Thyroid gland (tissue), 4 donors: Measurements from ENCODE around the gene ADPRHL1. TPM values are rescaled to one million over a fixed set of nuclear protein-coding genes. Genes with fewer than 3 reads are reported as not detected.

Experiments
- DNase-seq, 2 donors: peaks; one replicate each; pipeline ENCODE4 v3.0.0-alpha.2; 2019
- H3K27ac ChIP-seq, 3 donors: fragments of 200-600 bp; sonication (generic); 1 replicate in 2 of 3; 2 replicates in 1 of 3; pipeline ENCODE4 v1.5.1; 2016 to 2019; ENCODE audit warnings: mild to moderate bottlenecking in 1 of 3, moderate library complexity in 1 of 3
- H3K27me3 ChIP-seq: fragments of 200-600 bp; sonication (generic); one replicate; pipeline ENCODE4 v1.5.1; 2019
- H3K36me3 ChIP-seq, 2 donors: fragments of 200-600 bp; sonication (generic); one replicate each; pipeline ENCODE4 v1.5.1; 2016 to 2019
- H3K4me1 ChIP-seq, 2 donors: fragments of 200-600 bp; sonication (generic); one replicate each; pipeline ENCODE4 v1.5.1; 2017 to 2019
- H3K4me3 ChIP-seq, 3 donors: fragments of 200-600 bp; sonication (generic); replicated peaks in 1 of 3; 1 replicate in 2 of 3; 2 replicates in 1 of 3; pipeline ENCODE4 v1.5.1; 2016; ENCODE audit warnings: mild to moderate bottlenecking in 1 of 3
- H3K9me3 ChIP-seq: fragments of 200-600 bp; sonication (generic); one replicate; pipeline ENCODE4 v1.5.1; 2017
- POLR2A ChIP-seq, 2 donors: fragments of 450-650 bp; IDR thresholded peaks; one replicate each; pipeline ENCODE4 v1.6.1; 2017; ENCODE audit warnings: antibody characterized with exemption in 2 of 2, mild to moderate bottlenecking in 2 of 2, moderate library complexity in 1 of 2
- WGBS, 2 donors: methylation state at CpG; one replicate each; pipeline ENCODE4 v1.1.5; 2017; 5-methylcytosine and 5-hydroxymethylcytosine counted together
- intact Hi-C: fragments of 100-400 bp; cut with DNase I; formaldehyde crosslinking; loops from one replicate; pipeline ENCODE4 v1.15.1; 2023
- total RNA-seq, 4 donors: library from RNA; depleted of rRNA; stranded (reverse); fragments of >200 nt; gene quantifications; one replicate each; pipeline ENCODE4 v1.2.3, GENCODE V29; 2016
- TF ChIP-seq, protein P1 (sequence below), 6 experiments: fragments of 200-600 bp in 3 of 6; fragments of 450-650 bp in 3 of 6; sonication (generic) in 3 of 6; IDR thresholded peaks; one replicate each; pipeline ENCODE4 v1.5.1; 2016 to 2019; ENCODE audit warnings: antibody characterized with exemption in 6 of 6, mild to moderate bottlenecking in 2 of 6, inconsistent platforms in 1 of 6, moderate library complexity in 1 of 6

ADPRHL1 gene
- total RNA-seq, 4 donors from 2014 or later, result 0.20 to 2.0 (median 1.0) TPM

DNA sequence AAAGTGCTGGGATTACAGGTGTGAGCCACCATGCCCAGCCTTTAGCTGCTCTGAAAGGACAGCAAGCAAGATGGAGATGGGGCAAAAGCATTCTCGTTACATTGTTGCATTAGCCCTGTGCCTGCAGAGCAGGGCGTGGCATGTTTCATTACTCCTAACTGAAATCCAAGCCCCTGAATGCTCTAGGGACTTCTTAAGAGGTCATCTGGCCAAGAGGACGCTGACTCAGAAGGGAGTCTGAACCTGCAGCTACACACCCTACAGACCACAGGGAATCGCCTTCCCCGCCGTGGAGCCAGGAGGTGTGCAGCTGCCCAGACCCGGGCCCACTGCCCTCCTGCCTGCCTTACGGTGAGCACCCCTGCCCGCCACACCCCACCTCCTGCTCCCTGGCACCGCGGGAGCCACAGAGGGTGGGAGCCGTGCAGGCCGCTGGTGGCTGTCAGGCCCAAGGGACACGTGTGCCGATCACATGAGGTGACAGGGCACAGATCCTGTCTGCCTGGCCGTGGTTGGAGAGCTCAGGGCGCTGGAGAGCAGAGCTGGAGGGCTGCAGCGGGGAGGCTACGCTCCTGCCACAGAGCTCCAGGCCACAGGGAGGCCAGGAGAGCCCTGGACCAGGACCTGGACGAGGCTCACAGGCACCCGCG is 27.2 kb downstream of the ADPRHL1 start:
- Histone ChIP-seq H3K9me3 (no peaks in the 10 kb centered on the region), H3K4me3 (no peak overlapping the region), H3K27me3 (no peaks in the 10 kb centered on the region), H3K27ac (no peak overlapping the region), H3K36me3 (no peaks in the 10 kb centered on the region), H3K4me1 (no peaks in the 10 kb centered on the region)
- intact Hi-C loops, result no loop called here
- WGBS, 2 donors, result 58 to 84% methylated on average over 11 to 20 of the region's 22 CpGs
- DNase-seq, result peak in 1 of 2 donors; percentile 21
- TF ChIP-seq, protein P1, sequence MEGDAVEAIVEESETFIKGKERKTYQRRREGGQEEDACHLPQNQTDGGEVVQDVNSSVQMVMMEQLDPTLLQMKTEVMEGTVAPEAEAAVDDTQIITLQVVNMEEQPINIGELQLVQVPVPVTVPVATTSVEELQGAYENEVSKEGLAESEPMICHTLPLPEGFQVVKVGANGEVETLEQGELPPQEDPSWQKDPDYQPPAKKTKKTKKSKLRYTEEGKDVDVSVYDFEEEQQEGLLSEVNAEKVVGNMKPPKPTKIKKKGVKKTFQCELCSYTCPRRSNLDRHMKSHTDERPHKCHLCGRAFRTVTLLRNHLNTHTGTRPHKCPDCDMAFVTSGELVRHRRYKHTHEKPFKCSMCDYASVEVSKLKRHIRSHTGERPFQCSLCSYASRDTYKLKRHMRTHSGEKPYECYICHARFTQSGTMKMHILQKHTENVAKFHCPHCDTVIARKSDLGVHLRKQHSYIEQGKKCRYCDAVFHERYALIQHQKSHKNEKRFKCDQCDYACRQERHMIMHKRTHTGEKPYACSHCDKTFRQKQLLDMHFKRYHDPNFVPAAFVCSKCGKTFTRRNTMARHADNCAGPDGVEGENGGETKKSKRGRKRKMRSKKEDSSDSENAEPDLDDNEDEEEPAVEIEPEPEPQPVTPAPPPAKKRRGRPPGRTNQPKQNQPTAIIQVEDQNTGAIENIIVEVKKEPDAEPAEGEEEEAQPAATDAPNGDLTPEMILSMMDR (IDR thresholded peaks at IDR 0.05), result no peak
- TF ChIP-seq POLR2A (IDR thresholded peaks at IDR 0.05), result no peak

GRCh38 chr13:113423520-113424163 is 29.6 kb downstream of the ADPRHL1 start:
- 54 to 81% methylated on average over 4 to 11 of the region's 11 CpGs for WGBS, 2 donors
- intact Hi-C loops, result no loop called here
- H3K36me3 ChIP-seq, result no peaks in the 10 kb centered on the region

DNA sequence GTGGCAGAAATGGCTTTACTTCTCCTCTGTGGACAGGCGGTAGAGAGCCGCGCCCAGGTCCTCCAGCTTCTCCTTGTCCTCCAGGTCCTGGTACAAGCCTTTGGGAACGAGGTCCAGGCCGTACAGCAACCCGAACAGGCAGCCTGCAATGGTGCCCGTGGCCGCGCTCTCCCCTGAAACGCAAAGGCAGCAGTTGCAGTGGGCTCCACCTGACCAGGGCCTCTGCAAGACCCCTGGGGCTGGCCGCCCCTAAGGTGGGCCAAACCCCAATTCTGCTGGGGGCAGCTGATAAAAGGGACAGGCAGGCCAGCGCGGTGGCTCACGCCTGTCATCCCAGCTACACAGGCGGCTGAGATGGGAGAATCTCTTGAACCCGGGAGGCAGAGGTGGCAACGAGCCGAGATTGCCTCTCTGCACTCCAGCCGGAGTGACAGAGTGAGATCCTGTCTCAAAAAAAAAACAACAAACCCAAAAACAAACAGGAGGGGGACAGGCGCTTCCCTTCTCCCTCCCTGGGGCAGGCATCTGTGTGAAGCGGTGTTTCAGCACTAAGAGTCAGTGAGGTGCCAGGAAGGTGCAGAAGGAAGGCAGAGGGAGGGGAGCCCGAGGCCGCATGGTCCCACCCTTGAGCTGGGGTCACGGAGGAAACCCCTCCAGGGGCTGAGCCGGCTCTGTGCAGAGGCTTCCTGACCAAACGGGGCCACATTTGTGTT is 30.3 kb downstream of the ADPRHL1 start:
- Histone ChIP-seq H3K27ac (no peak overlapping the region), H3K4me1 (no peaks in the 10 kb centered on the region), H3K27me3 (no peaks in the 10 kb centered on the region), H3K9me3 (no peaks in the 10 kb centered on the region), H3K4me3 (no peak overlapping the region), H3K36me3 (no peaks in the 10 kb centered on the region)
- intact Hi-C loops, result no loop called here
- TF ChIP-seq, protein P1 (IDR thresholded peaks at IDR 0.05), result no peak
- no peak for TF ChIP-seq POLR2A (IDR thresholded peaks at IDR 0.05)
- 69 to 80% methylated on average over 23 to 25 of the region's 26 CpGs for WGBS, 2 donors
- no peak for DNase-seq

More at GRCh38 chr13:113423520-113424163, 29.6 kb downstream of the ADPRHL1 start:
- H3K4me1 ChIP-seq, result no peaks in the 10 kb centered on the region
- no peaks in the 10 kb centered on the region for H3K27me3 ChIP-seq
- H3K4me3 ChIP-seq, result no peak overlapping the region
- no peak for DNase-seq
- H3K27ac ChIP-seq, result no peak overlapping the region
- no peaks in the 10 kb centered on the region for H3K9me3 ChIP-seq
- TF ChIP-seq, protein P1 (IDR thresholded peaks at IDR 0.05), result no peak
- TF ChIP-seq POLR2A (IDR thresholded peaks at IDR 0.05), result no peak

DNA sequence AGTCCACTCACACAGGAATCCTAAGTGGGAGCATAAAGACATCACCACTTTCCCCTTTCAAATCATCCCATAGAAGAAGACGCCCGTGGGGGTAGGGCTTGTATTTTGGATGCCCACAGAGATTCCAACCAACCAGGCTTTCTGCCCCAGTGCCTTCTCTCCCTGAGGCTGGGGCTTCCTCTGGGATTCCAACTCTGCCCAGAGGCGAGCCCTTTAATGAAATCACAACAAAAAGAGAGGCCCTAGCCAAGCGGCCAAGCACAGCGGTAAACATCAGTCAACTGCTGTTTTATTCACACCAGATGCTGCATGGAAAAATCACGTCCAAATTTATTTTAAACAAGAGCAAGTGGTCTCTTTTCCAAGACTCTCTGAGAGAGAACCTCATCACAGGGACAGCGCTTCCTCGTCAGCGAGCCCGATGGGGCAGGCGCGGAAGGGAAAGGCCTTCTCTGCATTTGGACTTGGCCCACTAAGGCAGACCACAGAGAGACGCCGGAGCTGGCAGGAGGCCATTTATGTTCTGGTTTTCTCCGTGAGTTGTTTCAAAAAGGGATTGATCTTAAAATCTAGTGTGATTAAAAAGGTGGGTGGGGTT is 31.5 kb downstream of the ADPRHL1 start:
- 70 to 74% methylated on average over 15 of the region's 15 CpGs for WGBS, 2 donors
- no peaks in the 10 kb centered on the region for H3K27me3 ChIP-seq

More for the DNA sequence above, 31.5 kb downstream of the ADPRHL1 start:
- Histone ChIP-seq H3K36me3 (no peaks in the 10 kb centered on the region), H3K4me3 (no peak overlapping the region), H3K9me3 (no peaks in the 10 kb centered on the region), H3K27ac (no peak overlapping the region), H3K4me1 (no peaks in the 10 kb centered on the region)
- intact Hi-C loops, result no loop called here
- TF ChIP-seq, protein P1 (IDR thresholded peaks at IDR 0.05), result no peak
- TF ChIP-seq POLR2A (IDR thresholded peaks at IDR 0.05), result no peak
- no peak for DNase-seq
